ENCODE data around the gene NHLH1. TPM values are rescaled to one million over a fixed set of nuclear protein-coding genes. Genes with fewer than 3 reads are reported as not detected.
"Not testable (repeated sequence)": the region's sequence is repeated elsewhere in the genome, so short reads cannot be mapped to it uniquely, and the experiment has no call there.

NHLH1 gene
- total RNA-seq, 1 experiment from 2014 or later: 0.70 TPM

DNA sequence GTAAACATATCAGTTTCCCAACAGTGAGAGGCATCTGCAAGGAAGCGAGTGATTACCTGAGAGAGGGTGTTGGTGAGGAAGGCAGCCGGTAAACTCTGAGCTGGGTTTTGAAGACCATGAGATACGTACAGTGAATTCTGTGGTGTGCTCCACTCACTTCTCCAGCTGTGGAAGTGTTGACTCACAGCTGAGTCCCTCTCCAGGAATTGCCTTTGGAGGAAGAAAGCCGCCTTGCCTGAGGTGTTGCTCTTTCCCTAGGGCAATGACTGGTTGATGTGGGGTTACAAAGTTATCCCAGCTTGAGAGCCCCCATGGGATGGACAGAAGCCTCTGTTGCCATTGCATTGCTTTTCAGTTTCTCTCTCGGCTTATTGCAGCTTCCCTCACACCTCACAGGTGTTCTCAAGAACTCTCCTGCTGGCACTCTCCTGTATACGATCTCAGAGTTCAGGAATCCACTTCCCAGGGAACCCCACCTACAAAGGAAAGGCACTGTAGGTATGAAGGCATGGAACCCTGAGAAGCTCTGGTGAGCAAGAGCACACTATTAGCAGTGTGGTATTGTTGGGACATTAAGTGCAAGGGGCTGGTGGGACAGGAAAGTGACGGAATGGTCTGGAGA is 10.8 kb downstream of the NHLH1 start:
- POLR2A ChIA-PET: no interaction called here
- Mint-ChIP-seq H3K9me3 (no peaks in the 10 kb centered on the region), H3K4me1 (peaks cover 35% of the 10 kb centered on the region), H3K36me3 (no peaks in the 10 kb centered on the region), H3K27me3 (ENCODE audit: low read depth) (no peaks in the 10 kb centered on the region), H3K4me3 (no peak overlapping the region), H3K27ac (no peak overlapping the region)
- no peak for DNase-seq (ENCODE audit: low spot score)
- ATAC-seq: no peak
- CTCF ChIA-PET: interaction anchor here (0.6 to 8.3 kb wide), 20 partner anchors 14 to 308 kb away, joined by 3 to 199 read pairs (median 10); partner anchors contain the start of genes KCNJ10, NHLH1, PEX19 and VANGL2
- TF ChIP-seq RORB (CRISPR knock-in tag; IDR thresholded peaks at IDR 0.05): no peak
- TF ChIP-seq TEAD1 (CRISPR knock-in tag; IDR thresholded peaks at IDR 0.05): no peak
- no peak for TF ChIP-seq ZNF232 (CRISPR knock-in tag; IDR thresholded peaks at IDR 0.05)
- TF ChIP-seq CREM (CRISPR knock-in tag; IDR thresholded peaks at IDR 0.05): no peak
- TF ChIP-seq CTCF (IDR thresholded peaks at IDR 0.05): no peak
- TF ChIP-seq HMGXB4 (CRISPR knock-in tag; IDR thresholded peaks at IDR 0.05): no peak
- TF ChIP-seq NR2C2 (CRISPR knock-in tag; IDR thresholded peaks at IDR 0.05): no peak
- TF ChIP-seq GABPB1 (CRISPR knock-in tag; IDR thresholded peaks at IDR 0.05): no peak
- TF ChIP-seq, protein P1, sequence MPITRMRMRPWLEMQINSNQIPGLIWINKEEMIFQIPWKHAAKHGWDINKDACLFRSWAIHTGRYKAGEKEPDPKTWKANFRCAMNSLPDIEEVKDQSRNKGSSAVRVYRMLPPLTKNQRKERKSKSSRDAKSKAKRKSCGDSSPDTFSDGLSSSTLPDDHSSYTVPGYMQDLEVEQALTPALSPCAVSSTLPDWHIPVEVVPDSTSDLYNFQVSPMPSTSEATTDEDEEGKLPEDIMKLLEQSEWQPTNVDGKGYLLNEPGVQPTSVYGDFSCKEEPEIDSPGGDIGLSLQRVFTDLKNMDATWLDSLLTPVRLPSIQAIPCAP (CRISPR knock-in tag; IDR thresholded peaks at IDR 0.05): no peak
- TF ChIP-seq OVOL2 (CRISPR knock-in tag; IDR thresholded peaks at IDR 0.05; ENCODE audit: borderline replicate concordance): no peak

DNA sequence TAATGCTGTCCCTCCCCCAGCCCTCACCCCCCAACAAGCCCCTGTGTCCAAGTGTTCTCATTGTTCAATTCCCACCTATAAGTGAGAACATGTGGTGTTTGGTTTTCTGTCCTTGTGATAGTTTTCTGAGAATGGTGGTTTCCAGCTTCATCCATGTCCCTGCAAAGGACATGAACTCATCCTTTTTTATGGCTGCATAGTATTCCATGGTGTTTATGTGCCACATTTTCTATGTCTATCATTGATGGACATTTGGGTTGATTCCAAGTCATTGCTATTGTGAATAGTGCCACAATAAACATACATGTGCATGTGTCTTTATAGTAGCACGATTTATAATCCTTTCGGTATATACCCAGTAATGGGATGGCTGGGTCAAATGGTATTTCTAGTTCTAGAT is 17.9 kb downstream of the NHLH1 start:
- H3K4me1 Mint-ChIP-seq; DNase-seq (ENCODE audit: low spot score); H3K4me3 Mint-ChIP-seq; CTCF ChIA-PET; ATAC-seq; H3K27ac Mint-ChIP-seq; POLR2A ChIA-PET; H3K36me3 Mint-ChIP-seq; H3K9me3 Mint-ChIP-seq: not testable (repeated sequence)
- peaks cover 13% of the 10 kb centered on the region for H3K27me3 Mint-ChIP-seq (ENCODE audit: low read depth)

GRCh38 chr1:160388406-160388805 is 21.5 kb downstream of the NHLH1 start:
- CTCF ChIA-PET; H3K9me3 Mint-ChIP-seq; H3K36me3 Mint-ChIP-seq; POLR2A ChIA-PET; H3K4me3 Mint-ChIP-seq; H3K4me1 Mint-ChIP-seq; DNase-seq (ENCODE audit: low spot score); H3K27ac Mint-ChIP-seq; ATAC-seq: not testable (repeated sequence)
- peaks cover 15% of the 10 kb centered on the region for H3K27me3 Mint-ChIP-seq (ENCODE audit: low read depth)

DNA sequence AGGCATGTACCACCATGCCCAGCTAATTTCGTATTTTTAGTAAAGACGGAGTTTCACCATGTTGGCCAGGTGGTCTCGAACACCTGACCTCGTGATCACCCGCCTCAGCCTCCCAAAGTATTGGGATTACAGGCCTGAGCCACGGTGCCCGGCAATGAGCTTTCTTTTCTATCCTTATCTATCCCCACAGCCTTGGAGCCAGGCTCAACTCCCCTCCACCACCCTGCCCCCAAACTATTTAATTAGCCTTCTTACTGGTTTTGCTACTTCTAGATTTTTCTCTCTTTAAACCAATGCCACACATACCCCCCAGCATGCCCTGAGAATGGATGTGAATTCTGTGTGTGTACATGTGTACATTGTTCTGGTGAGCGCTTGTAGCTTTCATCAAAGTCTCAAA is 27.8 kb downstream of the NHLH1 start:
- POLR2A ChIA-PET: no interaction called here
- CTCF ChIA-PET: interaction anchor here (0.8 to 2.2 kb wide), 4 partner anchors 18 to 103 kb away, joined by 3 to 12 read pairs (median 4); no protein-coding TSS in a partner anchor

More for the DNA sequence above, 27.8 kb downstream of the NHLH1 start:
- Mint-ChIP-seq H3K36me3 (no peaks in the 10 kb centered on the region; the same call in 1 of the 2 replicates), H3K4me1 (peaks cover 16% of the 10 kb centered on the region), H3K4me3 (no peak overlapping the region), H3K9me3 (peaks cover 3% of the 10 kb centered on the region; the same call in 1 of the 2 replicates), H3K27me3 (ENCODE audit: low read depth) (peaks cover 2% of the 10 kb centered on the region; the same call in 1 of the 2 replicates), H3K27ac (no peak overlapping the region)
- no peak for ATAC-seq
- no peak for DNase-seq (ENCODE audit: low spot score)
- TF ChIP-seq SOX15 (CRISPR knock-in tag; IDR thresholded peaks at IDR 0.05) (no peak), SMAD3 (CRISPR knock-in tag; IDR thresholded peaks at IDR 0.05; ENCODE audit: borderline replicate concordance) (no peak), CTCF (IDR thresholded peaks at IDR 0.05) (no peak), USF1 (CRISPR knock-in tag; IDR thresholded peaks at IDR 0.05) (no peak), NFATC4 (CRISPR knock-in tag; IDR thresholded peaks at IDR 0.05) (no peak), JUN (CRISPR knock-in tag; IDR thresholded peaks at IDR 0.05) (no peak), NR2C2 (CRISPR knock-in tag; IDR thresholded peaks at IDR 0.05) (no peak), PREB (CRISPR knock-in tag; IDR thresholded peaks at IDR 0.05; ENCODE audit: borderline replicate concordance) (no peak), TEAD1 (CRISPR knock-in tag; IDR thresholded peaks at IDR 0.05) (no peak)
- TF ChIP-seq, protein P1 (CRISPR knock-in tag; IDR thresholded peaks at IDR 0.05): no peak

Measured in WTC11 (cell line).